ENCODE measurements around the gene OSBPL6.

GRCh38 chr2:178395941-178396570, 201.7 kb downstream of the OSBPL6 start:
- TF ChIP-seq CTCF (IDR thresholded peaks at IDR 0.05; ENCODE audit: poor library complexity, severe bottlenecking) (no peak), TAF1 (IDR thresholded peaks at IDR 0.05; ENCODE audit: low read depth) (no peak)
